IMR-90 (cell line): ENCODE results near the gene KCNQ2.

ENCODE experiments used
- CEBPB ChIP-seq: IDR thresholded peaks from 2 replicates; pipeline ENCODE4 v1.6.1; 2012; ENCODE audit warnings: low read depth, low read length, improper control_type of control experiment
- CHD1 ChIP-seq: IDR thresholded peaks from 2 replicates; pipeline ENCODE4 v1.6.1; 2012; ENCODE audit warnings: low read depth, low read length, improper control_type of control experiment
- CTCF ChIP-seq: conservative IDR thresholded peaks from 2 replicates; pipeline ENCODE4 v1.5.1; 2012; ENCODE audit warnings: mild to moderate bottlenecking, low read depth, low read length, improper control_type of control experiment
- ELK1 ChIP-seq: fragments of 150-350 bp; IDR thresholded peaks from 2 replicates; pipeline ENCODE4 v1.6.1; 2016; ENCODE audit warnings: low read depth, mild to moderate bottlenecking, low read length, moderate library complexity, borderline replicate concordance
- FOS ChIP-seq: fragments of 150-350 bp; IDR thresholded peaks from 2 replicates; pipeline ENCODE4 v1.6.1; 2016; ENCODE audit warnings: low read depth, low read length
- MAZ ChIP-seq: IDR thresholded peaks from 2 replicates; pipeline ENCODE4 v1.6.1; 2012; ENCODE audit warnings: low read depth, mild to moderate bottlenecking, low read length, improper control_type of control experiment, moderate library complexity, borderline replicate concordance
- MXI1 ChIP-seq: IDR thresholded peaks from 2 replicates; pipeline ENCODE4 v1.6.1; 2012; ENCODE audit warnings: low read depth, mild to moderate bottlenecking, low read length, moderate library complexity, borderline replicate concordance
- POLR2A ChIP-seq: IDR thresholded peaks from 2 replicates; pipeline ENCODE4 v1.6.1; 2012; ENCODE audit warnings: mild to moderate bottlenecking, low read depth, low read length
- RCOR1 ChIP-seq: IDR thresholded peaks from 2 replicates; pipeline ENCODE4 v1.6.1; 2012; ENCODE audit warnings: mild to moderate bottlenecking, low read length, improper control_type of control experiment; ENCODE audit not compliant: insufficient replicate concordance
- RFX5 ChIP-seq: IDR thresholded peaks from 2 replicates; pipeline ENCODE4 v1.8.0; 2012; ENCODE audit warnings: low read depth, mild to moderate bottlenecking, low read length, moderate library complexity
- USF2 ChIP-seq: fragments of 150-350 bp; IDR thresholded peaks from 2 replicates; pipeline ENCODE4 v1.6.1; 2017; ENCODE audit warnings: mild to moderate bottlenecking, antibody characterized with exemption, low read length, low read depth

GRCh38 chr20:63382551-63383300 lies 89.7 kb downstream of the KCNQ2 start:
- no peak for TF ChIP-seq CTCF
- no peak for TF ChIP-seq MAZ
- no peak for TF ChIP-seq MXI1
- no peak for TF ChIP-seq POLR2A
- no peak for TF ChIP-seq RCOR1
- TF ChIP-seq FOS: no peak
- no peak for TF ChIP-seq RFX5
- TF ChIP-seq CEBPB: no peak
- no peak for TF ChIP-seq ELK1
- TF ChIP-seq USF2: no peak
- TF ChIP-seq CHD1: no peak
